HTR-8/SVneo (cell line): ENCODE measurements around the gene CCHCR1.
"Not testable (repeated sequence)": the region's sequence is repeated elsewhere in the genome, so short reads cannot be mapped to it uniquely, and the experiment has no call there.

ENCODE experiments used
- DNase-seq: peaks from one replicate; pipeline ENCODE4 v3.0.0; 2011; ENCODE audit warnings: low spot score, mixed read lengths; ENCODE audit not compliant: insufficient read length
- FAIRE-seq: peaks from 2 replicates; lab custom pipeline; 2011; peaks lifted over from hg19 to GRCh38; lab: Jason Lieb, UNC

CCHCR1 gene

DNA sequence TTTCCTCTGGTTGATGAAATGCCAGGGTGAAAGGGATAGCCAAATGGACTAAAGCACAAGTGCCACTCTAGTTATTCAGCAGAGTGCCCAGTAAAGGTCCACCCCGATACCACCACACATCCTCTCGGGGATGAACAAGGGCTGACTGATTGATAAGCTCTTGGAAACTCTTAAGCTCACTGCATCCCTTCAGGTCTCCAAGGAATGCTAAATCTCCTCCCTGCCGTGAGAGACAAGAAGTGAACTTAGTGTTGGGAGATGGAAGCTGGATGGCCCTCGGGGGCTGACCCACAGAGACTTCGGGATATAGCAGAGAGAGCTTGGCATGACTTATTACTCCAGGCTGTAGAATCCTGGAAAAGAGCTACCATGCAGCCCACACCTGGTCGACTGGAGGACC, 26.3 kb upstream of the CCHCR1 start:
- not testable (repeated sequence) for FAIRE-seq

DNA sequence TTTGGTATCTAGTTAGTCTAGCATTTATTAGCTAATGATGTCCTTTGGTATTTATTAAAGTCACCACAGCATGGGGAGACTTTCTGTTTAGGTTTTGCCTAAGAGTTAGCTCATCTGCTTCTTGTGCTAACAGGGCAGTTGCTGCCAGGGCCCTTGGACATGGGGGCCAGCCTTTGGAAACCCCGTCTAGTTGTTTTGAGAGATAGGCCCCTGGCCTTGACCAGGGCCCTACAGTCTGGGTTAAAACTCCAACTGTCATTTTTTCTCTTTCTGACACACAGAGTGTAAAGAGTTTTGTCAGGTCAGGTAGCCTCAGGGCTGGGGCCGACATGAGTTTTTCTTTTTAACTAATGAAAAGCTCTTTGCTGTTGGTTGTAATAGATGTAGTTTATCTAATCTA, 25.7 kb upstream of the CCHCR1 start:
- not testable (repeated sequence) for FAIRE-seq, DNase-seq

More for the DNA sequence above, 26.3 kb upstream of the CCHCR1 start:
- DNase-seq = not testable (repeated sequence)

DNA sequence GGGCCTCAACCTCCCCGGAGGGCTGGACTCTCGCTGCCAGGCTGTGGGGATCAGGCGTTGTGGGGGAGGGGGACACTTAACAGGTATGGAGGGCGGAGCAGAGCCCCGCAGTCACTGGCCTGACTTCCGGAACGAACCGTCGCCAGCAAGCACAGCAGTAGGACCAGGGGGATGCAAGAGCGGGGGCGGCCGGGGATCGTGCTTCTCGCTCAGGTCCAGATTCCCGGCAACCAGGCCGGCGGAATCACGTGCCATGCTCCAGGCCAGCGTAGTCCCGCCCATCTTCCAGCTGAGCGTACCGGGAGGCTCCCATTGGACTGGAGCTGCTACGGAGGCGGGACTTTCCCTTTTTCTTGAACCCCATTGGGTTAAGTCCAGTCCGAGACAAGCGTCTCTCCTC, 22.9 kb upstream of the CCHCR1 start:
- FAIRE-seq (no peak), DNase-seq (no peak)

DNA sequence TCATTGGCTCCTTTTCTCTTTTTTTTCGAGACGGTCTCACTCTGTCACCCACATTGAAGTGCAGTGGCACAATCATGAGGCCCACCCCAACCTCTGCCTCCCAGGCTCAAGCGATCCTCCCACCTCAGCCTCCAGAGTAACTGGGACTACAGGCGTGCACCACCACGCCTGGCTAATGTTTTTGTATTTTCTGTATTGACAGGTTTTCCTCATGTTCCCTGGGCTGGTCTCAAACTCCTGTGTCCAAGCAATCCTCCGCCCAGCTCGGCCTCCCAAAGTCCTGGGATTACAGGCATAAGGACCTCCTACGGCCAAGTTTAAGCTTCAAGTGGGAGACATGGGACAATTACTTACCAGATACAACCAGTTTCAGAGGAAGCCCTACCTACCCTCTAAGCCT, 22.3 kb upstream of the CCHCR1 start:
- FAIRE-seq = no peak
- DNase-seq = no peak

DNA sequence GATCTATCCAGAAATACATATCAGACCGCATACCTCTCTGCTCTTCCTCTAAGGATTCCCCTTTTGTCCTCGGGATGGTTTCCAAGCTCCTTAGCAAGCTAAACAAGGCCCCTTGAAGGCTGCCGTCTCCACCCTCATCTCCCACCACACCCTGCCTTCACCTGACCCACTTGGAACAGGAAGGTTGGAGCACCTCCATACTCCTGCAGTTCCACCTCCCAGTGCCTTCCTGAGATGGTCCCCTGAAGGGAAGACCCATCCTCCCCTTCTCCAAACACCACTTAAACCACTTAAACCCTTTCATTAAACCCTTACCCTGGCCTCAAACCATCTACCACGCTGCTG, 21.4 kb upstream of the CCHCR1 start:
- FAIRE-seq (no peak), DNase-seq (no peak)

DNA sequence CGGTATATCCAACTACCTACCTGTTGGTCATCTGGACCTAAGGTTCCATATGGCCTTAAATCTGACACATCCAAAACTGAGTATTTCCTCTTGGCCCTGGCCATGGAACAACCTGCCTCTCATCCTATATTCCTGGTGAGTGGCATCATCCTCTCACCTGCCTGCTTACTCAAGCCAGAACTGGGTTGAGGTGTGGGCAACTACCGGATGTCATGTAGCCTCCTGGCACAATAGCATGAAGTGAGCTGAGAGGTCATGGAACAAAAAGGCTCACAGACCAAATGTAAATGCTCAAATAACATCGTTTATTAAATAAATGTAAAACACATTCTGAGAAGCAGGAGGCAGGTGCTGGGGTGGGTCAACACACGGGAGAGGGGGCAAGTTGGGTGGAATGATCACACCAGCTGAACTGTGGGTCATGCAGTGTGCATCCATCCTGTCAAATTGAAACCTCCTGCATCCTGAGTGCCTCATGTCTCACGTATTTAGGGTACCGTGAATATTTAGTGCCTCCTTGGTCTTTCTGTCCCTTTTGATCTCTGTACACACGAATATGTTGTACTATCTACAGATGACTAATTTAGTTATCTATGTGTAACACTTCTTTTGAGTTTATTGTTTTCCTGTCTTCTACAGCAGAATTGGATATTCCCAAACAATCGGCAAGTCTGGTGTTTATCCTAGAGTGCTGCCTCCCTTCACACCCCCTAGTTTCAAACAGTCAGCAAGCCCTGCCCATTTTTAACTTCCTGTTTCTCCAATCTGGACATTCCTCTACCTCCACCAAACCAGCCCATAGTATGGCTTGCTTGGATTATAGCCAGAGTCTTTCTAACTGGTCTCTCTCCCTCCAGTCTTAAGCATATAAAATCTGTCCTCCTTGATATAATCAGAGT, 20.8 kb upstream of the CCHCR1 start:
- DNase-seq (no peak), FAIRE-seq (no peak)

DNA sequence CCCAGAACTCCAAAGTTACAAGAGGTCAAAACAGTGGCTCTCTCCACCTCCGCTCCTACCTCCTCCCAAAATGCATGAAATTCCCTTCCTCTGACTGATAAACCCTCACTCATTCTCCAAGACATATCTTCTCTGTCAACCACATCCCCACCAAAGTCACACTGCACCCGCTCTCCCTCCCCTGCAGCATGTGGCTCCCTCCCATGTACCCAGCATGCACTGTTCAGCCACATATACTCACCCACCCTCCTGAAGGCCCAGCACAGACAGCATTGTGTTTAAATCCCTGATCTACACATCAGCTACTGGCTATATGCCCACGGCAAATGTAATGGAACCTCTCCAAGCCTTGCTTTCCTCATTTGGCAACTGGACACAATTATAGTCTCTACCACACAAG, 18.4 kb upstream of the CCHCR1 start:
- FAIRE-seq = peak; percentile 93
- DNase-seq = peak; percentile 51

DNA sequence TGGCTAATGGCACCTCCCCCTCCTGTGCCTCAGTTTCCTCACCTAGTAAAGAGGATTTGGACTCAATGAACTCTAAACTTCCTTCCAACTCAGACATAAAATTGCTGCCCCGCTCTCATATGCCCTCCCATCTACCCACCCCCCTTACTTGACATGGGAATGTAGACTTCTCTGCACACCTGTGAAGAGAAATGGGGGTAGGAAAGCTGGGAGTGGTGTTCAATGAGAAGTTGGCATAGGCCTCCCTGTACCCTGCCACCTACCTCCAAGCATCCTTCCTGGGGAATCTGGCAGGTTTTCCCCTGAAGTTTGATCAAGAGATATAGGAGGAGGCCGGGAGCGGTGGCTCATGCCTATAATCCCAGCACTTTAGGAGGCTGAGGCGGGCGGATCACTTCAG, 16.8 kb upstream of the CCHCR1 start:
- no peak for FAIRE-seq
- DNase-seq = no peak

DNA sequence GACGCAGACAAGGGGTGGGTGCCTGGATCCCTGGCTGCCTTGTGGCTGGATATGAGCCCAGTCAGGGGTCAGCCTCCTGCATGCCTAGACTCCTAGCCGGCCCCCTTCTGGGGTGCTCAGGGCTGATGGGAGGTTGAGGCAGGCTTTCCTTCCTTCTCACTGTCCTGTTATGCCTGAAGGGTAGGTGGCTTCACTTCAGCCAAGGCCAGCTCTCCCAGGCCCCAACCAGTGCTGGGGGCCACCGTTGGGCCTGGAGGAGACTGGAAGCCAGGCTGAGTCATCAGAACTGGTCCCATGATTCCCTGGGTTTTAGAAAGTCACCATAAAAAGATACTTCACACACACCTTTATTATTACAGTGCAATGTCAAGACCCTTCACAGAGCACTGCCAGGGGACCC, 15.8 kb upstream of the CCHCR1 start:
- DNase-seq = no peak
- no peak for FAIRE-seq

DNA sequence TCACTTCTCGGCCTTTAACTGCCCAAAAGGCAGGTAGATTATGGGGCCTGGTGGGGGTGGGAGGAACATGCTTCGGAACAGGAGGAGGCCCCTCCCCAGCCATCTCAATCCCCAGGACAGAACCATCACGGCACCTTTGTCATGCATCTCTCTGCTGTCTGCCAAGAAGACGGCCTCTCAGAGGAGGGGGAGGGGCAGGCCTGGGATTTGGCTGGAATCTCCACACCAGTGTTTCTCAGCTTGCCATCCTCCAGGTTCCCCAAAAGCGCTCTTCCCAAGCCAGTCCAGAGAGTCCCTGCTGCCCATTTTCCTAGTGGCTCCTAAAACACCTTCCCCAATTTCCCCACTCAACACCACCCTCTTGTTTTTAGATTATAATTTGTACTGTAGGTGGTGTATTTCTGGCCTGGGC, 15.4 kb upstream of the CCHCR1 start:
- no peak for FAIRE-seq
- DNase-seq = no peak

DNA sequence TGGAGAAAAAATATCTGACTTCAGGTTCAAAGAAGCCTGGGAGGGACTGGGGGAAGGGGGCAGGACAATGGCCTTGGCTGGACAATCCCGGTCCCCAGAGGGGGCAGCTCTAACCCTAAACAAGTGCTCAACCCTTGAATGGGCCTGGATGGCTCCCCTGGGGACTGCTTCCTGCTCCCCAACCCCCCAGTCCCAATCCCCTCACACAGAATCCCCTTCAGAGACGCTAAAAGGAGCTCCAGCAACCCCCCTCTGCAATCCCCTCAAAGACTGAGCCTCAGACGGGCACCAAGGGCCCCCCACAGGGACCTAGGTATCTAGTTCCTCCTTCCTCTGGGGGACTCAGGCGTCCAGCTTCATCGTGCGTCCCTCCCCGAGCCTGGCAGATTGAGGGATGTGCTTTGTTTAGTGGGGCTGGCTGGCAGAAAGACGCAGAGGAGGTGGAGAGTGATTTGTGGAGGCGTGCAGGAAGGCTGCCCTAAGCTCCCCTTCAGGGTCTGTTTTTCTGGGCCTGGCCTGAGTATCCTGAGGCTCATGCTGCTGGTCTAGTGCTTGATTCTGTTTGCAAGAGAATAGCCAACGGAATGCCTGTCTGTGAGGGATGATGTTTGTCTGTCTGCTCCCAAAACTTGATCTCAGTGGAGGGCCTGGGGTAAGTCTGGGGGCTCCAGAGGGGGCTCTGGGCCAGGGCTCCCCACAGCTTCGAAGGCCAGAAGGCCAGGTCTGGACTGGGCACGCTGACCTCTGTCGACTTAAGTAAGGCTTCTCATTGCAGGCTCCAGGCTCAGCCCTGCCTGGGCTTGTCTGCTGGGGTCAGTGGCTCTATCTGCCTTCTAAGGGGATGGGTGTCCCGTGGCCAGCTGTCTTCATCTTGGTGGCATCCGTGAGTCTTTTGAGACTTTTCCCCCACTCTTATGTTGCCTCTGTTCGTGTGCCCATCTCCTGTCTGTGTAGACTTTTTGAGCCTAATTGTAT, 14.6 kb upstream of the CCHCR1 start:
- FAIRE-seq (no peak), DNase-seq (no peak)

DNA sequence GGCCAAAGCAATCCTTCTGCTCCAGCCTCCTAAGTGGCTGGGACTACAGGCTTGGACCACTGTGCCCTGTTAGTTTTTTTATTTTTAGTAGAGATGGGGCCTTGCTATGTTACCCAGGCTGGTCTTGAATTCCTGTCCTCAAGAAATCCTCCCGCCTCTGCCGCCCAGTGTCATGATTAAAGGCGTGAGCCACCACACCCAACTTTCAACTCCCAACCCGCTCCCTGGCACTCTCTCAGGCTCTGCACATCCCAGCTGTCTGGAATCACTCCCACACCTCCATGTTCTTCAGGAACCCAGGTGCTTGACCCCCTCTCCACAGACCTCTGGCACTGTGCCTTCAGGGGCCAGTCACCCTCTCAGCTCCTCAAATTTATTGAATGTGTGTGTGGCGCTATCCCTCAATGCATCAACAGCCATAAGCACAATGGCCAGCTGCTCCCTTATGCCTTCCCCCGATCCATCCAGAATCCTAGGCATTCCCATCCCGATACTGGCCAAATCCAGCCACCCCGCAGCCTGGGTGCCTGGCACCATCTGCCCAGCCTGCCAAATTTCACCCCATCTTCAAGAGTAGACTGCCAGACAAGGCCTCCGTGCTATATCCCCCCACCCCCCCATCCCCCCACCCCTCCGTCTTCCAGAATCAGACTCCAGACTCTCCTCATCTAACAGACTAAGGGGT, 13.5 kb upstream of the CCHCR1 start:
- no peak for FAIRE-seq

DNA sequence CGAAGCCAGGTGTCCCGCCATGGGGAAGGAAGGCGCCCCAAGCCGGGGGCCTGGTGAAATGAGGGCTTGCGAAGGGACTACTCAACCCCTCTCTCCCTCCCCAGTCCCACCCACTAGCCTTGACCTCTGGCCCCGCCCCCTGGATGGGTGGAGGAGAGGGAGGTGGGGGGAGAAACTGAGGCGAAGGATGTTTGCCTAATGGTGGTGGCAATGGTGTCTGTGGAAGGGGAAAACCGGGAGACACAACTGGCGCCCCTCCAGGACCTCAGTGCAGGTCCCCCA, 12.9 kb upstream of the CCHCR1 start, which contains the start of gene POU5F1:
POU5F1 (minus strand) TSS at position 83 of the 282 bp plus-strand sequence; CDS start at position 21, 62 bp downstream.
- DNase-seq (no peak), FAIRE-seq (no peak)

More for the DNA sequence above, 13.5 kb upstream of the CCHCR1 start:
- DNase-seq = no peak

DNA sequence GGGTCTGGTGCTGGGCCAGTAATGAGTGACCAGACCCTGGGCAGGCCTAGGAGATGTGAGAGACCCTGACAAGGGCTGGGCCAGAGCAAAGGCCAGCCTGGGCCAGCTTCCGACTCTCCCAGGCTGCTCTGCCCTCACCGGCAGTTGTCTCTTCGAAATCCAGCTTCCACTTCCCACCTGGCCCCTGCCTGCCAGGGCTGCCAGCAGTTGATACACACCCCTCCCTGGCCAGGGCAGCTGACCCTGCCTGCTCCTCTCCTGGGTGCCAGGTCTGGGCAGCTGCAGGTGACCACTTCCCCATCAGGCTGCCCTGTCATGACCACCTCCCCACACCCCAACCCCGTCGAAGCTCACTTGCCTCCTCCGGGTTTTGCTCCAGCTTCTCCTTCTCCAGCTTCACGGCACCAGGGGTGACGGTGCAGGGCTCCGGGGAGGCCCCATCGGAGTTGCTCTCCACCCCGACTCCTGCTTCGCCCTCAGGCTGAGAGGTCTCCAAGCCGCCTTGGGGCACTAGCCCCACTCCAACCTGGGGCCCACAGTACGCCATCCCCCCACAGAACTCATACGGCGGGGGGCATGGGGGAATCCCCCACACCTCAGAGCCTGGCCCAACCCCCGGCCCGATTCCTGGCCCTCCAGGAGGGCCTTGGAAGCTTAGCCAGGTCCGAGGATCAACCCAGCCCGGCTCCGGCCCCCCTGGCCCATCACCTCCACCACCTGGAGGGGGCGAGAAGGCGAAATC, 12.4 kb upstream of the CCHCR1 start:
- not testable (repeated sequence) for DNase-seq, FAIRE-seq

DNA sequence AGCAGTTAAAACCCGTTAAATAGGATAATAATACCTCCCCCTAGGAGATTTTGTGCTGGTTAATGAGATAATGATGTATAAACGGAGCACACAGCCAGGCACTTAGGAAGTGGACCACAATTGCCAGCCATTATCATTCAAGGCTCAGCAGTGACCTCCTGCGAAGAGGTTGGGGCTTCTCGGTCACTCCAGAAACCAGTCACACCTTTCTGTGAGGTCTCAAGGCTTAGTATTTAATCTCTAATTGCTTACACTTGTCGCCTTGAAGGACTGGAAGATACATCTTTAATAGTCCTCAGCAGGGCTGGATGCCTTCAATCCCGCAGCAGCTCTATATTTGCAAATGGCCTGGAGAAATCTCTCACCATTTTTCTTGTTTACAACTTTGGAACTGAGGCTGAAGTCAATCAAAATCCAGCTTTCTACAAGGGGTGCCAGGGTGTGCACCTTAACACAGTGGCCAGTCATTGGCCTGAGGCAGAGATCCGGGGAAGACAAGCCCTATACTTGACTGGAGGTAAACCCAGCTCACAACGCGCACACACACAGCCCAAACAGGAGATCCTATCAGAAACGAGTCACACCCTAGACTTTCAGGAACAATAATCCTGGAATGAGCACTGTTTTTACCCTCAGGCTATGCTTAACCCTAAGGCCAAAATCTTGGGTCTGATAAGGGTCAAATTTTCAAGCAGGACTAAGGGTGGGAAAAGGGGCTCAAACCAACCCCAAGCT, 11.7 kb upstream of the CCHCR1 start:
- DNase-seq (no peak), FAIRE-seq (no peak)

DNA sequence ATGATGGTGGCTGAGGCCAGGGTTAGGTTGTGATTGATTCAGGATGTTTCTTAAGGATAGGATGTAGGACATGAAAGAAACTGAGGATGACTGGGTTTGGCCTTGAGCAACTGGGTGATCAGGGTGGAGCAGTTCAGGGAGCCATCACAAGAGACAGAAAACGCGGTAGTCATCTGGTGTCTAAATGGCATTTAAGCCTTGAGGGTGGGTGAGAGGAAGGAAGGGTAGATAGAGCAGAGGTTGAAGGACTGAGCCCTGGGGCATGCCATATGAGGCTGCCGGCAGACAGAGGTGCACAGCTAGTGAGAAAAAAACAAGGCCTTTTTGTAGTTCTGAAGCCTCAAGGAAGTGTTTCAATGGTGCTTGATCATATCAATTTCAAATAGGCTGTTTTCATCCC, 11.0 kb upstream of the CCHCR1 start:
- no peak for FAIRE-seq
- no peak for DNase-seq

DNA sequence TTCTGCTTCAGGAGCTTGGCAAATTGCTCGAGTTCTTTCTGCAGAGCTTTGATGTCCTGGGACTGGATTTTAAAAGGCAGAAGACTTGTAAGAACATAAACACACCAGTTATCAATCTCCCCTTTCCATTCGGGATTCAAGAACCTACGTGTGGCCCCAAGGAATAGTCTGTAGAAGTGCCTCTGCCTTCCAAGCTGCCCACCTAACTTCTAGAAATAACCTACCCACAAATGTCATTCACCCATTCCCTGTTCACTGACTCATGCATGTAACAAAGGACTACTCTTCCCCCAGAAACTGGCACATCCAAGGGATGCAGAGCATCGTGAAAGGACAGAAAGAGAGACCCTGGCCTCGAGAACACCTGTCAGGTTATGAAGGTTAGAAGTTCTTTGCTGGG, 8.4 kb upstream of the CCHCR1 start:
- no peak for FAIRE-seq
- DNase-seq = no peak

DNA sequence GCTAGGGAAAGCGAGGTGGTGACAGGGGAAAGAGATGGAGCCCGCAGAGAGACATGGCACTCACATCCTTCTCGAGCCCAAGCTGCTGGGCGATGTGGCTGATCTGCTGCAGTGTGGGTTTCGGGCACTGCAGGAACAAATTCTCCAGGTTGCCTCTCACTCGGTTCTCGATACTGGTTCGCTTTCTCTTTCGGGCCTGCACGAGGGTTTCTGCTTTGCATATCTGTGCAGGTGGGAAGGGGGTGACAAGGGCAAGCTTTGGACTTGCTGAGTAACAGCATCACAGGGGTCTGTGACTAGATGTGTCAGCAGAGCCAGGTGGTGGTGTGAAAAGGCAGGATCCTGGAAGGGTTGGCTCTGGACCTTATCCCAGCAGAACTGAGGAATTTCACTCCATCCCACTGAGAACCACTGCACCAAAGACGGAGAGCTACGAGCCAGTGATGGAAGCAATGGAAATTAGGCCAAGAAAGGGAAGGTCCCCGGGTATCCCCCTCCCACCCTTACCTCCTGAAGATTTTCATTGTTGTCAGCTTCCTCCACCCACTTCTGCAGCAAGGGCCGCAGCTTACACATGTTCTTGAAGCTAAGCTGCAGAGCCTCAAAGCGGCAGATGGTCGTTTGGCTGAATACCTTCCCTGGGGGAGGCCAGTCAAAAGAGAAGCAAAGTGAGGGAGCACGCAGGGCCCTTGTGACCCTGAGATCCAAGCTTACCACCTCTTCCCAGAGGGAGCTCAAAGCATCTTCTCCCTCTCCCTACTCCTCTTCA, 7.6 kb upstream of the CCHCR1 start:
- not testable (repeated sequence) for DNase-seq, FAIRE-seq
